H1 (cell line): ENCODE results near the gene TRABD2A. TPM values are rescaled to one million over a fixed set of nuclear protein-coding genes. Genes with fewer than 3 reads are reported as not detected.

Experiments
- CTCF ChIA-PET: fragments of 300-600 bp; sonication (Branson Sonifier 250); formaldehyde crosslinking; loops from one replicate; lab custom pipeline; 2021; ENCODE audit not compliant: partially characterized antibody; lab: Charles Lee
- POLR2A ChIA-PET: fragments of 300-600 bp; sonication (Branson Sonifier 250); formaldehyde crosslinking; loops from one replicate; lab custom pipeline; 2021; ENCODE audit warnings: inconsistent platforms; ENCODE audit not compliant: partially characterized antibody; lab: Charles Lee
- DNase-seq, 2 experiments: peaks; one replicate each; pipeline versions ENCODE4 v3.0.0 to v3.0.0-alpha.2; 2010 to 2022; ENCODE audit warnings: low spot score in 2 of 2, low read depth in 1 of 2, mixed read lengths in 1 of 2
- FAIRE-seq: peaks from 2 replicates; lab custom pipeline; 2011; peaks lifted over from hg19 to GRCh38; lab: Jason Lieb, UNC
- H2AFZ ChIP-seq: 2 replicates; pipeline ENCODE4 v1.8.1; 2012; ENCODE audit warnings: low read length, inconsistent platforms
- H2AK5ac ChIP-seq: 2 replicates; pipeline ENCODE4 v1.6.1; 2013; ENCODE audit warnings: low read depth, low read length
- H2BK120ac ChIP-seq: replicated peaks from 2 replicates; pipeline ENCODE3; 2013; ENCODE audit warnings: low read depth, low read length, inconsistent platforms
- H2BK12ac ChIP-seq: 2 replicates; pipeline ENCODE4 v1.6.1; 2013; ENCODE audit warnings: low read depth, low read length
- H2BK15ac ChIP-seq: 2 replicates; pipeline ENCODE4 v1.6.1; 2013; ENCODE audit warnings: low read length
- H2BK20ac ChIP-seq: 2 replicates; pipeline ENCODE4 v1.6.1; 2013; ENCODE audit warnings: low read length
- H2BK5ac ChIP-seq: 2 replicates; pipeline ENCODE4 v1.6.1; 2013; ENCODE audit warnings: low read depth, low read length
- H3K14ac ChIP-seq: 2 replicates; pipeline ENCODE4 v1.6.1; 2013; ENCODE audit warnings: inconsistent platforms; ENCODE audit not compliant: insufficient read length
- H3K18ac ChIP-seq: 2 replicates; pipeline ENCODE4 v1.6.1; 2013; ENCODE audit warnings: low read length; ENCODE audit errors: extremely low read depth
- H3K23ac ChIP-seq: 2 replicates; pipeline ENCODE4 v1.6.1; 2013; ENCODE audit warnings: inconsistent platforms; ENCODE audit not compliant: insufficient read length
- H3K23me2 ChIP-seq: 2 replicates; pipeline ENCODE4 v1.6.1; 2013; ENCODE audit warnings: low read depth, low read length
- H3K27ac ChIP-seq: 2 replicates; pipeline ENCODE4 v1.6.1; 2011; ENCODE audit warnings: low read depth, low read length, inconsistent platforms
- H3K27me3 ChIP-seq, 4 experiments: replicated peaks in 1 of 4; 1 replicate in 1 of 4; 2 replicates in 3 of 4; pipeline versions ENCODE4 v1.6.1 to v1.8.1; 2011 to 2013; ENCODE audit warnings: low read length in 3 of 4, mild to moderate bottlenecking in 3 of 4, inconsistent platforms in 2 of 4, mixed read lengths in 2 of 4, moderate library complexity in 1 of 4; ENCODE audit not compliant: control insufficient read depth in 3 of 4, insufficient read depth in 3 of 4; ENCODE audit errors: extremely low read depth in 1 of 4
- H3K36me3 ChIP-seq, 4 experiments: 2 replicates each; pipeline versions ENCODE4 v1.6.1 to v1.8.1; 2011 to 2013; ENCODE audit warnings: mild to moderate bottlenecking in 4 of 4, low read length in 3 of 4, moderate library complexity in 2 of 4, control low read depth in 1 of 4, inconsistent platforms in 1 of 4; ENCODE audit not compliant: insufficient read depth in 4 of 4, control insufficient read depth in 2 of 4
- H3K4ac ChIP-seq: replicated peaks from 2 replicates; pipeline ENCODE3; 2013; ENCODE audit warnings: low read length, low read depth, mixed read lengths, inconsistent platforms; ENCODE audit not compliant: insufficient read length
- H3K4me1 ChIP-seq, 4 experiments: replicated peaks in 1 of 4; 1 replicate in 1 of 4; 2 replicates in 3 of 4; pipeline versions ENCODE4 v1.6.1 to v1.8.1; 2011 to 2013; ENCODE audit warnings: low read length in 3 of 4, inconsistent platforms in 2 of 4, mixed read lengths in 1 of 4; ENCODE audit not compliant: insufficient read depth in 4 of 4, control insufficient read depth in 3 of 4
- H3K4me2 ChIP-seq, 2 experiments: 2 replicates each; pipeline versions ENCODE4 v1.6.1 to v1.8.1; 2011 to 2013; ENCODE audit warnings: low read depth in 2 of 2, low read length in 2 of 2, control low read depth in 1 of 2, inconsistent platforms in 1 of 2, mild to moderate bottlenecking in 1 of 2; ENCODE audit not compliant: insufficient read depth in 1 of 2
- H3K4me3 ChIP-seq, 4 experiments: fragments of 200-600, 300-600 bp in 1 of 4; sonication (generic), shearing (Covaris generic), sonication (Bioruptor Twin) in 1 of 4; 2 replicates each; pipeline versions ENCODE4 v1.5.1 to v1.8.1; 2011 to 2016; ENCODE audit warnings: low read length in 4 of 4, low read depth in 3 of 4, control low read depth in 2 of 4, inconsistent platforms in 2 of 4, mild to moderate bottlenecking in 2 of 4, mixed read lengths in 1 of 4, moderate library complexity in 1 of 4; ENCODE audit not compliant: insufficient read depth in 2 of 4; ENCODE audit errors: extremely low read depth in 1 of 4
- H3K56ac ChIP-seq: replicated peaks from 2 replicates; pipeline ENCODE3; 2013; ENCODE audit warnings: low read depth, mild to moderate bottlenecking, mixed read lengths, low read length, inconsistent platforms; ENCODE audit not compliant: insufficient read length
- H3K79me1 ChIP-seq: 2 replicates; pipeline ENCODE4 v1.6.1; 2013; ENCODE audit warnings: low read depth, low read length, control low read depth
- H3K79me2 ChIP-seq, 2 experiments: 2 replicates each; pipeline versions ENCODE4 v1.6.1 to v1.8.1; 2012 to 2013; ENCODE audit warnings: low read length in 2 of 2, mild to moderate bottlenecking in 2 of 2, inconsistent platforms in 1 of 2; ENCODE audit not compliant: insufficient read depth in 2 of 2, control insufficient read depth in 1 of 2
- H3K9ac ChIP-seq, 4 experiments: replicated peaks in 1 of 4; 1 replicate in 1 of 4; 2 replicates in 3 of 4; pipeline versions ENCODE4 v1.6.1 to v1.8.1; 2011 to 2013; ENCODE audit warnings: low read depth in 3 of 4, low read length in 3 of 4, control low read depth in 2 of 4, mild to moderate bottlenecking in 2 of 4, moderate library complexity in 2 of 4, inconsistent platforms in 1 of 4; ENCODE audit errors: extremely low read depth in 1 of 4
- H3K9me3 ChIP-seq, 2 experiments: 2 replicates each; pipeline versions ENCODE4 v1.6.1 to v1.8.1; 2012 to 2013; ENCODE audit warnings: mild to moderate bottlenecking in 2 of 2, moderate library complexity in 2 of 2, control low read depth in 1 of 2, inconsistent platforms in 1 of 2, low read depth in 1 of 2, low read length in 1 of 2, mixed read lengths in 1 of 2; ENCODE audit not compliant: insufficient read depth in 2 of 2
- H4K20me1 ChIP-seq, 2 experiments: replicated peaks in 1 of 2; 2 replicates each; pipeline versions ENCODE3 to v1.8.1; 2011 to 2013; ENCODE audit warnings: inconsistent platforms in 2 of 2, low read length in 2 of 2, mild to moderate bottlenecking in 1 of 2; ENCODE audit not compliant: insufficient read depth in 2 of 2, control insufficient read depth in 1 of 2
- H4K5ac ChIP-seq: 2 replicates; pipeline ENCODE4 v1.6.1; 2013; ENCODE audit warnings: low read length, low read depth, mixed read lengths, inconsistent platforms; ENCODE audit not compliant: insufficient read length
- H4K8ac ChIP-seq: 2 replicates; pipeline ENCODE4 v1.8.0; 2013; ENCODE audit warnings: mild to moderate bottlenecking, moderate library complexity, low read length, inconsistent platforms; ENCODE audit not compliant: insufficient read depth; ENCODE audit errors: extremely low read depth
- H4K91ac ChIP-seq: replicated peaks from 2 replicates; pipeline ENCODE3; 2013; ENCODE audit warnings: low read length, mixed read lengths, inconsistent platforms; ENCODE audit not compliant: insufficient read length
- CBX5 ChIP-seq: fragments of 300-800, 300-1000 bp; sonication (generic); IDR thresholded peaks from 2 replicates; pipeline ENCODE4 v1.7.1; 2016; ENCODE audit warnings: antibody characterized with exemption, low read length, low read depth
- RBBP5 ChIP-seq: IDR thresholded peaks from 2 replicates; pipeline ENCODE4 v1.7.1; 2012; ENCODE audit warnings: low read depth, mild to moderate bottlenecking, inconsistent platforms, low read length, moderate library complexity, borderline replicate concordance
- TEAD4 ChIP-seq: IDR thresholded peaks from 2 replicates; pipeline ENCODE4 v1.6.1; 2012; ENCODE audit warnings: low read depth, low read length, inconsistent platforms, mixed read lengths
- WGBS, 2 experiments: shearing (Covaris generic) in 1 of 2; methylation state at CpG; one replicate each; pipeline versions ENCODE4 v1.1.6 to v1.1.7; 2013 to 2015; ENCODE audit warnings: low lambda C conversion rate in 2 of 2, mixed read lengths in 2 of 2, inconsistent platforms in 1 of 2, low coverage in 1 of 2, missing lambda C conversion rate in 1 of 2; ENCODE audit not compliant: insufficient replicate concordance in 2 of 2, insufficient coverage in 1 of 2, insufficient read length in 1 of 2; ENCODE audit errors: extremely low coverage in 1 of 2, missing lambda C conversion rate in 1 of 2; 5-methylcytosine and 5-hydroxymethylcytosine counted together
- polyA plus RNA-seq, 7 experiments: library from polyadenylated mRNA; depleted of rRNA in 3 of 7; stranded (reverse) in 5 of 7; unstranded in 2 of 7; fragments of >200 nt in 5 of 7; fragments of 200-250 nt in 2 of 7; gene quantifications; 1 replicate in 5 of 7; 2 replicates in 1 of 7; 4 replicates in 1 of 7; pipeline versions ENCODE4 v1.2.1 to v1.2.3, GENCODE V29; 2011 to 2013; ENCODE audit warnings: missing spikeins in 2 of 7, mixed read lengths in 2 of 7
- total RNA-seq: library from RNA; stranded (reverse); fragmentation: NEBNext Ultra II Directional; extraction: Animal tissue kit (Norgen Biotek cat#: 25700); gene quantifications from 2 replicates; pipeline ENCODE4 v1.2.1, GENCODE V29; 2021
- TF ChIP-seq, protein P1 (sequence below): IDR thresholded peaks from 2 replicates; pipeline ENCODE4 v1.6.1; 2012; ENCODE audit warnings: low read length, inconsistent platforms

The TRABD2A gene
- total and polyA plus RNA-seq, 2 of the 8 experiments (the other 6 are each of a cell fraction or from before 2014, with no cell fraction given), result 17.3 to 18.6 TPM

DNA sequence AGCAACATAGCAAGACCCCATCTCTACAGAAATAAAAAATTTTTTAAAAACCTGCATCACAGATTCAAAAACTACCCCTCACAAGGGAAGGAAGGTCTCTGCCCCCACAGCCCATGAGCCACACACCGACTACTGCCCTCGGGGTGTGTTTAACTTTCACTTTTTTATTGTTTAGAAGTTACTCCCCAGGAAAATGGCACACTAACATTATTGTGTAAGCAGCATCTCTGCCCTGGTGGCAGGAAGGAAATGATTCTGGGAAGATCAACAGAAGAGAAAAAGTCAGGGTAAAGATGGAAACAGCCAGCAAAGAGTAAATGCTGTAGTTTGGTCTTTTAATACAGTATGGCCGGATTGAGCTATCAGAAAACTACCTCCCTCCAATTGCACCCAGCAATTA lies 21.9 kb downstream of the TRABD2A start:
- ChIA-PET CTCF (interaction anchor here (0.9 to 3.6 kb wide), 21 partner anchors 9 to 368 kb away, joined by 3 to 25 read pairs (median 5); partner anchors contain the start of gene TRABD2A), POLR2A (no interaction called here)
- Histone ChIP-seq H3K56ac (no peak overlapping the region), H2BK5ac (no peak overlapping the region), H4K20me1 (peaks cover 0 to 2% of the 10 kb centered on the region in 2 experiments), H3K23me2 (no peaks in the 10 kb centered on the region; the same call in 1 of the 2 replicates), H3K27ac (no peak overlapping the region), H2AK5ac (no peak overlapping the region), H4K91ac (no peak overlapping the region), H2AFZ (no peak overlapping the region), H2BK12ac (no peak overlapping the region), H3K4me3 (no peak overlapping the region), H3K27me3 (peaks cover 16 to 36% (median 30%) of the 10 kb centered on the region in 4 experiments), H3K4me2 (no peak overlapping the region), H3K18ac (no peak overlapping the region), H3K4me1 (peaks cover 7 to 20% (median 15%) of the 10 kb centered on the region in 4 experiments), H3K4ac (no peak overlapping the region), H3K9me3 (no peaks in the 10 kb centered on the region), H3K79me1 (peaks cover 2% of the 10 kb centered on the region), H3K79me2 (no peaks in the 10 kb centered on the region), H4K8ac (no peak overlapping the region), H3K14ac (no peak overlapping the region), H2BK20ac (no peak overlapping the region), H2BK120ac (no peak overlapping the region), H4K5ac (no peak overlapping the region), H3K9ac (no peak overlapping the region), H3K36me3 (no peaks in the 10 kb centered on the region), H2BK15ac (no peak overlapping the region), H3K23ac (no peak overlapping the region)
- DNase-seq (no peak), FAIRE-seq (no peak)
- 73% methylated on average over 3 of the region's 3 CpGs; no CpG with 5 or more reads in 1 of the 2 experiments for WGBS, 2 experiments
- TF ChIP-seq RBBP5 (no peak), TEAD4 (no peak), CBX5 (no peak)
- TF ChIP-seq, protein P1, sequence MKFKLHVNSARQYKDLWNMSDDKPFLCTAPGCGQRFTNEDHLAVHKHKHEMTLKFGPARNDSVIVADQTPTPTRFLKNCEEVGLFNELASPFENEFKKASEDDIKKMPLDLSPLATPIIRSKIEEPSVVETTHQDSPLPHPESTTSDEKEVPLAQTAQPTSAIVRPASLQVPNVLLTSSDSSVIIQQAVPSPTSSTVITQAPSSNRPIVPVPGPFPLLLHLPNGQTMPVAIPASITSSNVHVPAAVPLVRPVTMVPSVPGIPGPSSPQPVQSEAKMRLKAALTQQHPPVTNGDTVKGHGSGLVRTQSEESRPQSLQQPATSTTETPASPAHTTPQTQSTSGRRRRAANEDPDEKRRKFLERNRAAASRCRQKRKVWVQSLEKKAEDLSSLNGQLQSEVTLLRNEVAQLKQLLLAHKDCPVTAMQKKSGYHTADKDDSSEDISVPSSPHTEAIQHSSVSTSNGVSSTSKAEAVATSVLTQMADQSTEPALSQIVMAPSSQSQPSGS, result no peak
